ENCODE results near the gene CEL.

- TF ChIP-seq CTCF (IDR thresholded peaks at IDR 0.05 in 8 of 11, conservative IDR thresholded peaks at IDR 0.05 in 3 of 11): no peak
- no peak for TF ChIP-seq POLR2A (IDR thresholded peaks at IDR 0.05)
These were observed 11.0 kb upstream of the CEL start for GRCh38 chr9:133050781-133051180.

Measured in spleen (tissue), 7 donors.